Left ventricle myocardium inferior (tissue), 1 donor: ENCODE data around the gene EML3. TPM values are rescaled to one million over a fixed set of nuclear protein-coding genes. Genes with fewer than 3 reads are reported as not detected.

Experiments
- DNase-seq: peaks from one replicate; pipeline ENCODE4 v3.0.0-alpha.2; 2020
- H3K27ac ChIP-seq: fragments of 200-600 bp; replicated peaks from 2 replicates; pipeline ENCODE4 v1.8.0; 2021
- H3K27me3 ChIP-seq: fragments of 200-600 bp; 2 replicates; pipeline ENCODE4 v1.8.0; 2021; ENCODE audit warnings: low read depth
- H3K36me3 ChIP-seq: fragments of 200-600 bp; 2 replicates; pipeline ENCODE4 v1.8.0; 2021
- H3K4me1 ChIP-seq: fragments of 200-600 bp; 2 replicates; pipeline ENCODE4 v1.8.0; 2021
- H3K4me3 ChIP-seq: fragments of 200-600 bp; 2 replicates; pipeline ENCODE4 v1.8.0; 2021; ENCODE audit warnings: mild to moderate bottlenecking, moderate library complexity
- H3K9me3 ChIP-seq: fragments of 200-600 bp; replicated peaks from 2 replicates; pipeline ENCODE4 v1.8.0; 2021
- intact Hi-C: fragments of 100-400 bp; cut with micrococcal nuclease; formaldehyde crosslinking; loops from one replicate; pipeline ENCODE4 v1.11.0; 2022
- total RNA-seq: library from RNA; stranded (reverse); fragmentation: NEBNext Ultra II Directional; extraction: Animal tissue kit (Norgen Biotek cat#: 25700); gene quantifications from one replicate; pipeline ENCODE4 v1.2.1, GENCODE V29; 2021
- TF ChIP-seq, protein P1 (sequence below): fragments of 200-600 bp; IDR thresholded peaks from 2 replicates; pipeline ENCODE4 v1.8.0; 2021; ENCODE audit warnings: antibody characterized with exemption, mild to moderate bottlenecking, borderline replicate concordance
- donor health status: DM: no; HTN: yes; CAD: no; lungs with severe emphysema.

The EML3 gene
- total RNA-seq, 1 donor from 2014 or later = 14.6 TPM

DNA sequence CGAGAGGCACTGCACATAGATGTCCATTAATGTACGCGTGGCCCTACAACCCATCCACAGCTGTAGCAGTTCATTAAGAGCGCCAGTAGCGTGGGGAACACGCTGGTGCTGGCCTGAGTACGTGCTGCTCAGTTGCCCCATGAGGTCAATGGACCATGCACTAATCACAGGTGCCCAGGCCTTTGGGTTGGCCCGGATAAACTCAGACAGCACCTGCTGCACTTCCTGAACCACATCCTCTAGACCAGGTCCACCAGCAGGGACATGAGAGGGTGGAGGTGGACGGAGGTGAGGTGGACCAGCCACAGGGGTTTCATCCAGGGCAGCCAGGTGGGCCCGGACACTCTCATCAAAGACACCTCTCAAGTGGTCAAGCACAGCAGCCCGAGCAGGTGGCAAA is 36.9 kb upstream of the EML3 start:
- no peak overlapping the region for H3K27ac ChIP-seq
- DNase-seq = no peak
- H3K27me3 ChIP-seq = no peaks in the 10 kb centered on the region
- no peaks in the 10 kb centered on the region for H3K9me3 ChIP-seq
- H3K4me1 ChIP-seq = peaks cover 51% of the 10 kb centered on the region
- TF ChIP-seq, protein P1, sequence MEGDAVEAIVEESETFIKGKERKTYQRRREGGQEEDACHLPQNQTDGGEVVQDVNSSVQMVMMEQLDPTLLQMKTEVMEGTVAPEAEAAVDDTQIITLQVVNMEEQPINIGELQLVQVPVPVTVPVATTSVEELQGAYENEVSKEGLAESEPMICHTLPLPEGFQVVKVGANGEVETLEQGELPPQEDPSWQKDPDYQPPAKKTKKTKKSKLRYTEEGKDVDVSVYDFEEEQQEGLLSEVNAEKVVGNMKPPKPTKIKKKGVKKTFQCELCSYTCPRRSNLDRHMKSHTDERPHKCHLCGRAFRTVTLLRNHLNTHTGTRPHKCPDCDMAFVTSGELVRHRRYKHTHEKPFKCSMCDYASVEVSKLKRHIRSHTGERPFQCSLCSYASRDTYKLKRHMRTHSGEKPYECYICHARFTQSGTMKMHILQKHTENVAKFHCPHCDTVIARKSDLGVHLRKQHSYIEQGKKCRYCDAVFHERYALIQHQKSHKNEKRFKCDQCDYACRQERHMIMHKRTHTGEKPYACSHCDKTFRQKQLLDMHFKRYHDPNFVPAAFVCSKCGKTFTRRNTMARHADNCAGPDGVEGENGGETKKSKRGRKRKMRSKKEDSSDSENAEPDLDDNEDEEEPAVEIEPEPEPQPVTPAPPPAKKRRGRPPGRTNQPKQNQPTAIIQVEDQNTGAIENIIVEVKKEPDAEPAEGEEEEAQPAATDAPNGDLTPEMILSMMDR = no peak
- H3K4me3 ChIP-seq = no peak overlapping the region
- peaks cover 29% of the 10 kb centered on the region for H3K36me3 ChIP-seq
- intact Hi-C loops = no loop called here

DNA sequence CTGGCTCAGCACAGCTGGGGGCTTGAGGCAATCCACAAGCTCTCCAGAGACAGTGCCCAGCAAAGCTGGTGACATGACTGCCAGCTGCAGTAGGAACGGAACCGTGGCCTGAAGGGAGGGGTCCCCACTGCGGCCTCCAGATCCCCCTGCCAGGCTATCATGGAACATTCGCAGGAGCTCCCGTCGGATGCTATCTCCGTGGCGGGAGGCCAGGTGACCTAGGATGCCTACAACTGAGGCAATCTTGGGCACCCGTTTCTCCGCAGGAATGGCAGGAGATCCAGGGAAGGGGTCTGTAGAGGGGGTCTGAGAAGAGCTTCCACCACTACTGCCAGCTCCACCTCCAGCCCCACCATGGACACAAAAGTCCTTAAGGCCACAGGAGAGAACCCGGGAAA is 36.4 kb upstream of the EML3 start:
- Histone ChIP-seq H3K4me3 (no peak overlapping the region), H3K27me3 (no peaks in the 10 kb centered on the region), H3K4me1 (peaks cover 56% of the 10 kb centered on the region), H3K27ac (no peak overlapping the region), H3K9me3 (no peaks in the 10 kb centered on the region), H3K36me3 (peaks cover 34% of the 10 kb centered on the region)
- no peak for DNase-seq
- TF ChIP-seq, protein P1 = no peak
- intact Hi-C loops = no loop called here

DNA sequence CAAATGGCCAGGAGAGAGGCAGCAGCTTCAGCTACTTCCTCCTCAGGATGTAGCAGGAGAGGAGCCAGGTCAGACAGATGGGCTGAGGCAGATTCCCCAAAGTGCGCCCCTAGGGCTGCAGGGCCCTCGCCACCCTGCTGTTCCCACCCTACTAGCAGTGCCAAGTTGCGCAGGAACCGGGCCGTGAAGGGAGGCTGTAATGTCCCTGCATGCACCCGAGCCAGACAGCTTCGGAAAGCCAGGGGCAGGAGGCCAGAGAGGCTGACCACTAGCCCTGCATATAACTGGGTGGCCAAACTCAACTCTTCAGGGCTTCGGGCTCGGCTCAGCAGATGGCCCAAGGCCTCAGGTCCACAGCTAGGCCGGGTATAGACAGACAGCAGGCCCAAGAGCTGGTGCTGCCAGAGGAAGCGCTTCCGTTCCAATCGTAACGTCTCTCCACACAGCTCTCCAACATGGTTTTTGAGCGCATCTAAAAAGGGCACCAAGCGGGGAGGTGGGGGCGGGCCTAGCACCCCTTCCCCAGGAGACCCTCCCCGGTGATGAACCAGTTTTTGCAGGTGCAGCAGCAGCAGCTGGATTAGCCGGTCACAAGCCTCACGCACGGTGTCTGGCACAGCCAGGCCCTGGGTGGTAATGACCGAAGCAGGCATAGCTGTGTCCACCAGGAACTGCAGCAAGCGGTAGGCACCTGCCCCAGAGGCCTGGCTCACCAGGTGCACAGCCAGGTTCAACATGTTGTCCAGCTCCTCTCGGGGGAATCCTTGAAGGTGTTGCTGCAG is 35.8 kb upstream of the EML3 start:
- TF ChIP-seq, protein P1 = no peak
- Histone ChIP-seq H3K27ac (no peak overlapping the region), H3K4me3 (no peak overlapping the region), H3K27me3 (no peaks in the 10 kb centered on the region), H3K4me1 (peaks cover 60% of the 10 kb centered on the region), H3K36me3 (peaks cover 40% of the 10 kb centered on the region), H3K9me3 (no peaks in the 10 kb centered on the region)
- intact Hi-C loops = no loop called here
- DNase-seq = no peak

DNA sequence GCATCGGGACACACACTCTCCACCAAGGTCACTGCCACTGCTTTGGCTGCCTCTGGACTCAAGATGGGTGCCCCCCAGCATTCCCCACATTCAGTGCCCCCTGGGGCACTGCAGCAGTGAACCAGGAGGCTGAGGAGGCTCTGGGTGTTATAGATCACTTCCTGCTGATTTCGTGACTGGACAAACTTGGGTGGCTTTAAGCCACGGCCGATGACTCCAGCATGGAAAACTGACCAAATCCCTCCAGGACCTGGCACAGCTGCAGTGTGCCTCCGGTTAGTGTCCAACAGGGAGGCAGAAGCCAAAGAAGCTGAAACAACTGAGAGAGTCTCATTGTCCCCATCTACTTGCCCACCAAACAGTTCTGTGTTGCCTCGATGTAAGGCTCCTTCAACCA is 35.0 kb upstream of the EML3 start:
- Histone ChIP-seq H3K4me3 (no peak overlapping the region), H3K27ac (no peak overlapping the region), H3K4me1 (peaks cover 61% of the 10 kb centered on the region), H3K27me3 (no peaks in the 10 kb centered on the region), H3K36me3 (peaks cover 48% of the 10 kb centered on the region), H3K9me3 (no peaks in the 10 kb centered on the region)
- intact Hi-C loops = no loop called here
- no peak for DNase-seq
- TF ChIP-seq, protein P1 = no peak

DNA sequence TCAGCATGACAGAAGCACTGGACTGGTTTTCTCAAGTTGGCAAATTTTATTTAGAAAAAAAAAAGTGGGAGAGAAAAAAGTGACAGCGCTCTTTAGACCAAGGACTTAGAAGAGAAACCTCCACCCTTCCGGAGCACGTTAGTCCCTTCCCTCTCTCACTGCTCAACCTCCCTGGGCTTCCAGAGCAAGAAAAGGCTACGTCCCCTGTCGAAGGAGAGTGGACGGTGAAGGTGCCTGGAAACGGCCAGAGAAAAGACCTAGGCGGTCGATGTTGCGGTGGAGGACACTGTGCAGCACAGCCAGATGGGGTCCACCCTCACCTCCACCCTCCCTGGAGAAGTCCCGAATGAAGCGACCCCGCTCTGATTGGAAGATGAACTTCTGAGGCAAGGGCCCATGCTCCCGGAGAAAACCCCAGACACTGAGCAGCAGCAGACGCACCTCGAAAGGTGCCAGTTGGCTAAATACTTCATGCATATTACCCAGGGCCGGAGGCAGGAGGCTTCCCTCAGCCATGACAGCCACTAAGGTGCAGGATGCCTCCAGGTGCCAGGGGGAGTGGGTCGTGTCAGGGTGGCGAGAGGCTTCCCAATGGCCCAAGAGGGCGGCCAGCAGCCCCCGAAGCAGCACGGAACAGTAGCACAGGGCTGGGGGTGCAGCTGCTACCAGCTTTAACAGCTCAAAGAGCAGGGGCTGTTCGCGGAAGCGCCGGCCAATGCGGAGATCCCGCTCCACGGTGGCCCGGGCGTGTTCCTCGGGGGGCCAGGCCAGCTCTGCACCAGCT is 34.4 kb upstream of the EML3 start:
- Histone ChIP-seq H3K36me3 (peaks cover 51% of the 10 kb centered on the region), H3K27ac (peak overlapping the region; percentile 97), H3K27me3 (no peaks in the 10 kb centered on the region), H3K4me3 (peak overlapping the region; percentile 97), H3K4me1 (peaks cover 55% of the 10 kb centered on the region), H3K9me3 (no peaks in the 10 kb centered on the region)
- DNase-seq = no peak
- TF ChIP-seq, protein P1 = no peak
- intact Hi-C loops = no loop called here
